H9 (cell line): ENCODE results near the gene TCN1. TPM values are rescaled to one million over a fixed set of nuclear protein-coding genes. Genes with fewer than 3 reads are reported as not detected.

ENCODE experiments used
- DNase-seq: peaks from one replicate; pipeline ENCODE4 v3.0.0-alpha.2; 2017
- H2AFZ ChIP-seq: one replicate; pipeline ENCODE4 v1.6.1; 2013; ENCODE audit warnings: mild to moderate bottlenecking, low read length, control low read depth, moderate library complexity
- H2AK5ac ChIP-seq: 2 replicates; pipeline ENCODE4 v1.6.1; 2013; ENCODE audit warnings: low read length, control low read depth, mixed read lengths; ENCODE audit not compliant: insufficient read length
- H2BK120ac ChIP-seq: one replicate; pipeline ENCODE4 v1.6.1; 2013; ENCODE audit warnings: low read depth, mild to moderate bottlenecking, low read length, control low read depth, inconsistent platforms; ENCODE audit not compliant: poor library complexity, severe bottlenecking
- H2BK12ac ChIP-seq: 2 replicates; pipeline ENCODE4 v1.6.1; 2013; ENCODE audit warnings: low read length, control low read depth, mixed read lengths, low read depth; ENCODE audit not compliant: insufficient read length
- H2BK15ac ChIP-seq: 2 replicates; pipeline ENCODE4 v1.6.1; 2013; ENCODE audit warnings: low read depth, low read length, control low read depth
- H2BK20ac ChIP-seq: one replicate; pipeline ENCODE4 v1.6.1; 2013; ENCODE audit warnings: low read depth, mild to moderate bottlenecking, low read length, control low read depth, inconsistent platforms; ENCODE audit not compliant: poor library complexity, severe bottlenecking
- H2BK5ac ChIP-seq: 2 replicates; pipeline ENCODE4 v1.6.1; 2013; ENCODE audit warnings: low read length, control low read depth, mixed read lengths; ENCODE audit not compliant: insufficient read length
- H3K14ac ChIP-seq: 2 replicates; pipeline ENCODE4 v1.6.1; 2013; ENCODE audit warnings: low read length, control low read depth; ENCODE audit not compliant: insufficient read depth
- H3K18ac ChIP-seq: 2 replicates; pipeline ENCODE4 v1.6.1; 2013; ENCODE audit warnings: low read depth, mild to moderate bottlenecking, mixed read lengths, low read length, control low read depth; ENCODE audit not compliant: insufficient read length
- H3K23ac ChIP-seq: 2 replicates; pipeline ENCODE4 v1.6.1; 2013; ENCODE audit warnings: low read length, control low read depth, mixed read lengths, low read depth; ENCODE audit not compliant: insufficient read length
- H3K23me2 ChIP-seq: 2 replicates; pipeline ENCODE4 v1.6.1; 2013; ENCODE audit warnings: low read depth, mild to moderate bottlenecking, mixed read lengths, low read length, control low read depth; ENCODE audit not compliant: insufficient read length, poor library complexity, severe bottlenecking
- H3K27ac ChIP-seq: 2 replicates; pipeline ENCODE4 v1.5.1; 2013; ENCODE audit warnings: low read length, control low read depth, mixed read lengths, low read depth; ENCODE audit not compliant: insufficient read length
- H3K27me3 ChIP-seq: 2 replicates; pipeline ENCODE4 v1.6.1; 2013; ENCODE audit warnings: low read length, control low read depth, inconsistent platforms; ENCODE audit not compliant: insufficient read depth
- H3K4ac ChIP-seq: 2 replicates; pipeline ENCODE4 v1.6.1; 2013; ENCODE audit warnings: low read depth, mild to moderate bottlenecking, control low read depth, inconsistent platforms, low read length, moderate library complexity
- H3K4me1 ChIP-seq: 2 replicates; pipeline ENCODE4 v1.6.1; 2013; ENCODE audit warnings: low read length, control low read depth, inconsistent platforms; ENCODE audit not compliant: insufficient read depth
- H3K4me2 ChIP-seq: 2 replicates; pipeline ENCODE4 v1.6.1; 2013; ENCODE audit warnings: low read length, control low read depth, mixed read lengths; ENCODE audit not compliant: insufficient read length, insufficient read depth
- H3K56ac ChIP-seq: 2 replicates; pipeline ENCODE4 v1.6.1; 2013; ENCODE audit warnings: low read depth, mild to moderate bottlenecking, mixed read lengths, low read length, control low read depth; ENCODE audit not compliant: insufficient read length
- H3K79me1 ChIP-seq: 2 replicates; pipeline ENCODE4 v1.6.1; 2013; ENCODE audit warnings: low read depth, mild to moderate bottlenecking, moderate library complexity, low read length, control low read depth, inconsistent platforms; ENCODE audit not compliant: insufficient read depth, poor library complexity, severe bottlenecking
- H3K79me2 ChIP-seq: 2 replicates; pipeline ENCODE4 v1.6.1; 2013; ENCODE audit warnings: low read length, control low read depth, inconsistent platforms; ENCODE audit not compliant: insufficient read depth
- H3K9ac ChIP-seq: 2 replicates; pipeline ENCODE4 v1.6.1; 2013; ENCODE audit warnings: low read length, control low read depth, mixed read lengths; ENCODE audit not compliant: insufficient read length; ENCODE audit errors: extremely low read depth
- H3K9me3 ChIP-seq: one replicate; pipeline ENCODE4 v1.6.1; 2013; ENCODE audit warnings: low read depth, low read length, inconsistent platforms; ENCODE audit not compliant: control insufficient read depth
- H3T11ph ChIP-seq: one replicate; pipeline ENCODE4 v1.6.1; 2013; ENCODE audit warnings: mild to moderate bottlenecking, low read length, control low read depth, inconsistent platforms
- H4K20me1 ChIP-seq: one replicate; pipeline ENCODE4 v1.6.1; 2013; ENCODE audit not compliant: control insufficient read depth, insufficient read length, insufficient read depth
- H4K5ac ChIP-seq: 2 replicates; pipeline ENCODE4 v1.6.1; 2013; ENCODE audit warnings: low read depth, mild to moderate bottlenecking, mixed read lengths, low read length, control low read depth; ENCODE audit not compliant: insufficient read length
- H4K8ac ChIP-seq: replicated peaks from 2 replicates; pipeline ENCODE4 v1.6.1; 2013; ENCODE audit warnings: low read length, control low read depth, mixed read lengths, low read depth; ENCODE audit not compliant: insufficient read length
- H4K91ac ChIP-seq: 2 replicates; pipeline ENCODE4 v1.6.1; 2013; ENCODE audit warnings: low read depth, mild to moderate bottlenecking, moderate library complexity, mixed read lengths, low read length, control low read depth; ENCODE audit not compliant: insufficient read length
- H3K27ac Mint-ChIP-seq, 3 experiments: 2 replicates in 2 of 3; 3 replicates in 1 of 3; pipeline ENCODE4 v1.8.0; 2020 to 2021; ENCODE audit warnings: mixed read lengths in 3 of 3, mild to moderate bottlenecking in 1 of 3, moderate library complexity in 1 of 3
- H3K27me3 Mint-ChIP-seq: 2 replicates; pipeline ENCODE4 v1.8.0; 2021; ENCODE audit warnings: low read depth, mild to moderate bottlenecking, moderate library complexity, mixed read lengths
- H3K36me3 Mint-ChIP-seq, 3 experiments: 2 replicates in 2 of 3; 3 replicates in 1 of 3; pipeline ENCODE4 v1.8.0; 2020 to 2021; ENCODE audit warnings: low read depth in 3 of 3, mixed read lengths in 3 of 3; ENCODE audit not compliant: insufficient read depth in 1 of 3
- H3K4me1 Mint-ChIP-seq, 2 experiments: 2 replicates each; pipeline ENCODE4 v1.8.0; 2020; ENCODE audit warnings: mixed read lengths in 2 of 2
- H3K4me3 Mint-ChIP-seq, 2 experiments: 2 replicates in 1 of 2; 3 replicates in 1 of 2; pipeline ENCODE4 v1.8.0; 2020 to 2021; ENCODE audit warnings: mild to moderate bottlenecking in 2 of 2, mixed read lengths in 2 of 2, moderate library complexity in 1 of 2
- H3K9me3 Mint-ChIP-seq, 2 experiments: 2 replicates in 1 of 2; 3 replicates in 1 of 2; pipeline ENCODE4 v1.8.0; 2020; ENCODE audit warnings: mild to moderate bottlenecking in 2 of 2, mixed read lengths in 2 of 2, moderate library complexity in 1 of 2
- WGBS: extraction: QIAGEN DNeasy Blood & Tissue Kit; methylation state at CpG from one replicate; pipeline ENCODE4 v1.1.7; 2013; ENCODE audit warnings: missing lambda C conversion rate, low lambda C conversion rate, mixed read lengths; ENCODE audit not compliant: insufficient read length; ENCODE audit errors: extremely low coverage; 5-methylcytosine and 5-hydroxymethylcytosine counted together
- total RNA-seq: library from RNA; stranded (reverse); gene quantifications from 2 replicates; pipeline ENCODE4 v1.2.1, GENCODE V29; 2021
- TF ChIP-seq, protein P1 (sequence below): fragments of 200-600 bp; sonication (generic); conservative IDR thresholded peaks from 3 replicates; pipeline ENCODE4 v1.8.0; 2021; ENCODE audit warnings: antibody characterized with exemption, mild to moderate bottlenecking

Gene TCN1
- total RNA-seq, 1 experiment from 2014 or later: not detected

DNA sequence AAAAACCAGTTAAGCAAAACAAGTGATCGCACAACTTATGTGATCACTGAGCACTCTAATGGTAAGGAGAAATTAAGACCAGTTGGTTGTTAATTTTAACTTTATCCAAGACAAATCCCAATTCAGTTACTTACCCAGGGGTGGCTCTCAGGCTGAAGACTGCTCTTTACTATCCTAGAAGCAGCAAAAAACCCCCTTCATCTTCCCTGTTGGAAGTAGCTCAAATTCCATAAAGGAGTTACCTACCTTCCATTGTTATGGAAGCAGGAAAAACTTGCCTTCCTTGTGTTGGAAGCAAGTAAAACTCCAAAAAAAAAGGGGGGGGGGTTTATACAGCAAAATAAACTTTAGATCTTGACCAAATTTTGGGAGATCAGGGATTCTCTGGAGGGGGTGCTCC lies 50.5 kb downstream of the TCN1 start:
- TF ChIP-seq, protein P1, sequence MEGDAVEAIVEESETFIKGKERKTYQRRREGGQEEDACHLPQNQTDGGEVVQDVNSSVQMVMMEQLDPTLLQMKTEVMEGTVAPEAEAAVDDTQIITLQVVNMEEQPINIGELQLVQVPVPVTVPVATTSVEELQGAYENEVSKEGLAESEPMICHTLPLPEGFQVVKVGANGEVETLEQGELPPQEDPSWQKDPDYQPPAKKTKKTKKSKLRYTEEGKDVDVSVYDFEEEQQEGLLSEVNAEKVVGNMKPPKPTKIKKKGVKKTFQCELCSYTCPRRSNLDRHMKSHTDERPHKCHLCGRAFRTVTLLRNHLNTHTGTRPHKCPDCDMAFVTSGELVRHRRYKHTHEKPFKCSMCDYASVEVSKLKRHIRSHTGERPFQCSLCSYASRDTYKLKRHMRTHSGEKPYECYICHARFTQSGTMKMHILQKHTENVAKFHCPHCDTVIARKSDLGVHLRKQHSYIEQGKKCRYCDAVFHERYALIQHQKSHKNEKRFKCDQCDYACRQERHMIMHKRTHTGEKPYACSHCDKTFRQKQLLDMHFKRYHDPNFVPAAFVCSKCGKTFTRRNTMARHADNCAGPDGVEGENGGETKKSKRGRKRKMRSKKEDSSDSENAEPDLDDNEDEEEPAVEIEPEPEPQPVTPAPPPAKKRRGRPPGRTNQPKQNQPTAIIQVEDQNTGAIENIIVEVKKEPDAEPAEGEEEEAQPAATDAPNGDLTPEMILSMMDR: no peak
- H2BK120ac ChIP-seq: no peak overlapping the region
- no peaks in the 10 kb centered on the region for H3K79me2 ChIP-seq
- no peaks in the 10 kb centered on the region for H3K79me1 ChIP-seq
- no peaks in the 10 kb centered on the region for H3K9me3 Mint-ChIP-seq
- H4K5ac ChIP-seq: no peak overlapping the region
- H2AFZ ChIP-seq: no peak overlapping the region
- no peak for DNase-seq
- no peaks in the 10 kb centered on the region for H3K9me3 ChIP-seq
- H3K4me1 ChIP-seq: peaks cover 4% of the 10 kb centered on the region; the same call in 1 of the 2 replicates
- peak overlapping the region in 2 of 3 experiments; percentile 91 to 96; a peak in 6 of 7 replicates for H3K27ac Mint-ChIP-seq
- H3K23ac ChIP-seq: no peak overlapping the region
- H3K27ac ChIP-seq: peak overlapping the region; percentile 94
- H3K4me2 ChIP-seq: peak overlapping the region; percentile 73
- H3K56ac ChIP-seq: no peak overlapping the region
- H3K9ac ChIP-seq: peak overlapping the region; percentile 48
- WGBS: no CpG with 5 or more reads among the region's 1 CpG
- H3K27me3 Mint-ChIP-seq: no peaks in the 10 kb centered on the region
- H2BK20ac ChIP-seq: no peak overlapping the region
- no peaks in the 10 kb centered on the region for H3K27me3 ChIP-seq
- peak overlapping the region; percentile 78; the same call in 1 of the 2 replicates for H3K14ac ChIP-seq
- H3K36me3 Mint-ChIP-seq: peaks cover 0 to 6% (median 0%) of the 10 kb centered on the region in 3 experiments; a peak in 2 of 7 replicates
- no peak overlapping the region for H2BK5ac ChIP-seq
- H3K4me3 Mint-ChIP-seq: peak overlapping the region; percentile 56 to 76
- peaks cover 70% of the 10 kb centered on the region in 2 experiments for H3K4me1 Mint-ChIP-seq
- H2BK15ac ChIP-seq: no peak overlapping the region
- no peak overlapping the region for H2BK12ac ChIP-seq
- H3K18ac ChIP-seq: no peak overlapping the region
- H2AK5ac ChIP-seq: no peak overlapping the region
- H3K23me2 ChIP-seq: no peaks in the 10 kb centered on the region
- H4K20me1 ChIP-seq: no peaks in the 10 kb centered on the region
- no peak overlapping the region for H4K8ac ChIP-seq
- H3T11ph ChIP-seq: peak overlapping the region; percentile 72
- no peak overlapping the region for H4K91ac ChIP-seq
- H3K4ac ChIP-seq: no peak overlapping the region
